Tibial nerve (tissue), 4 donors: Measurements from ENCODE around the gene FUT4. TPM values are rescaled to one million over a fixed set of nuclear protein-coding genes. Genes with fewer than 3 reads are reported as not detected.

Source experiments
- DNase-seq, 2 donors: peaks; one replicate each; pipeline ENCODE4 v3.0.0-alpha.2; 2019; ENCODE audit warnings: low spot score in 2 of 2
- H3K27ac ChIP-seq, 4 donors: fragments of 200-600 bp; sonication (generic) in 3 of 4; one replicate each; pipeline ENCODE4 v1.5.1; 2017 to 2019; ENCODE audit warnings: mild to moderate bottlenecking in 1 of 4
- H3K27me3 ChIP-seq, 2 donors: fragments of 200-600 bp; sonication (generic) in 1 of 2; one replicate each; pipeline versions ENCODE4 v1.5.1 to v1.6.0; 2017 to 2019
- H3K36me3 ChIP-seq, 3 donors: fragments of 200-600 bp; sonication (generic); one replicate each; pipeline ENCODE4 v1.5.1; 2018 to 2019
- H3K4me1 ChIP-seq, 4 donors: fragments of 200-600 bp; sonication (generic) in 3 of 4; one replicate each; pipeline ENCODE4 v1.5.1; 2017 to 2019
- H3K4me3 ChIP-seq, 4 donors: fragments of 200-600 bp; sonication (generic) in 3 of 4; one replicate each; pipeline ENCODE4 v1.5.1; 2017 to 2019; ENCODE audit warnings: mild to moderate bottlenecking in 1 of 4, moderate library complexity in 1 of 4
- H3K9me3 ChIP-seq, 4 donors: fragments of 200-600 bp; sonication (generic) in 3 of 4; one replicate each; pipeline ENCODE4 v1.5.1; 2017 to 2019
- CTCF ChIP-seq, 5 experiments: fragments of 200-600 bp in 3 of 5; fragments of 450-650 bp in 2 of 5; sonication (generic) in 3 of 5; IDR thresholded peaks; one replicate each; pipeline ENCODE4 v1.5.1; 2016 to 2019; ENCODE audit warnings: antibody characterized with exemption in 5 of 5, mild to moderate bottlenecking in 3 of 5, moderate library complexity in 2 of 5
- EP300 ChIP-seq, 2 donors: sonication (generic); formaldehyde crosslinking; IDR thresholded peaks; one replicate each; pipeline ENCODE4 v1.6.1; 2017; ENCODE audit warnings: antibody characterized with exemption in 2 of 2, mild to moderate bottlenecking in 1 of 2
- POLR2A ChIP-seq, 2 donors: fragments of 450-650 bp; IDR thresholded peaks; one replicate each; pipeline ENCODE4 v1.6.1; 2017; ENCODE audit warnings: antibody characterized with exemption in 2 of 2, mild to moderate bottlenecking in 2 of 2, moderate library complexity in 2 of 2
- WGBS, 2 donors: methylation state at CpG; one replicate each; pipeline ENCODE4 v1.1.5; 2018; 5-methylcytosine and 5-hydroxymethylcytosine counted together
- total RNA-seq, 4 donors: library from RNA; depleted of rRNA; stranded (reverse); fragments of >200 nt; gene quantifications; one replicate each; pipeline ENCODE4 v1.1.0, GENCODE V29; 2016

FUT4 gene
- total RNA-seq, 4 donors from 2014 or later, result 5.4 to 11.0 (median 7.7) TPM

GRCh38 chr11:94584978-94585377 lies 41.3 kb downstream of the FUT4 start:
- WGBS, 2 donors, result 95 to 96% methylated on average over 5 of the region's 5 CpGs
- no peak for DNase-seq
- TF ChIP-seq CTCF (IDR thresholded peaks at IDR 0.05) (no peak), EP300 (IDR thresholded peaks at IDR 0.05) (no peak), POLR2A (IDR thresholded peaks at IDR 0.05) (no peak)

GRCh38 chr11:94585399-94585798 lies 41.7 kb downstream of the FUT4 start:
- H3K4me3 ChIP-seq, result no peak overlapping the region
- 92 to 95% methylated on average over 3 of the region's 3 CpGs for WGBS, 2 donors
- peaks cover 0 to 28% (median 0%) of the 10 kb centered on the region in 3 donors for H3K36me3 ChIP-seq
- TF ChIP-seq CTCF (IDR thresholded peaks at IDR 0.05) (no peak), EP300 (IDR thresholded peaks at IDR 0.05) (no peak), POLR2A (IDR thresholded peaks at IDR 0.05) (no peak)
- no peaks in the 10 kb centered on the region for H3K9me3 ChIP-seq
- DNase-seq, result no peak
- H3K27me3 ChIP-seq, result no peaks in the 10 kb centered on the region
- no peak overlapping the region for H3K27ac ChIP-seq
- H3K4me1 ChIP-seq, result peaks cover 0 to 4% (median 0%) of the 10 kb centered on the region in 4 donors

More at GRCh38 chr11:94584978-94585377, 41.3 kb downstream of the FUT4 start:
- H3K27me3 ChIP-seq, result no peaks in the 10 kb centered on the region
- peaks cover 0 to 4% (median 0%) of the 10 kb centered on the region in 4 donors for H3K4me1 ChIP-seq
- no peaks in the 10 kb centered on the region for H3K9me3 ChIP-seq
- no peak overlapping the region for H3K4me3 ChIP-seq
- H3K27ac ChIP-seq, result no peak overlapping the region
- peaks cover 0 to 25% (median 0%) of the 10 kb centered on the region in 3 donors for H3K36me3 ChIP-seq

GRCh38 chr11:94586546-94586945 lies 42.8 kb downstream of the FUT4 start:
- no peak overlapping the region for H3K27ac ChIP-seq
- WGBS, 2 donors, result 53 to 70% methylated on average over 5 of the region's 5 CpGs

GRCh38 chr11:94586978-94587377 lies 43.3 kb downstream of the FUT4 start:
- Histone ChIP-seq H3K4me1 (peaks cover 0 to 4% (median 0%) of the 10 kb centered on the region in 4 donors), H3K4me3 (no peak overlapping the region), H3K9me3 (no peaks in the 10 kb centered on the region), H3K27ac (no peak overlapping the region), H3K27me3 (no peaks in the 10 kb centered on the region), H3K36me3 (peaks cover 0 to 43% (median 0%) of the 10 kb centered on the region in 3 donors)
- WGBS, 2 donors, result 52 to 58% methylated on average over 5 of the region's 5 CpGs
- TF ChIP-seq POLR2A (IDR thresholded peaks at IDR 0.05) (no peak), CTCF (IDR thresholded peaks at IDR 0.05) (no peak), EP300 (IDR thresholded peaks at IDR 0.05) (no peak)
- no peak for DNase-seq

More at GRCh38 chr11:94586546-94586945, 42.8 kb downstream of the FUT4 start:
- Histone ChIP-seq H3K36me3 (peaks cover 0 to 39% (median 0%) of the 10 kb centered on the region in 3 donors), H3K9me3 (no peaks in the 10 kb centered on the region), H3K4me1 (peaks cover 0 to 4% (median 0%) of the 10 kb centered on the region in 4 donors), H3K27me3 (no peaks in the 10 kb centered on the region), H3K4me3 (no peak overlapping the region)
- DNase-seq, result no peak
- TF ChIP-seq EP300 (IDR thresholded peaks at IDR 0.05) (no peak), CTCF (IDR thresholded peaks at IDR 0.05) (no peak), POLR2A (IDR thresholded peaks at IDR 0.05) (no peak)

GRCh38 chr11:94588366-94588942 lies 44.7 kb downstream of the FUT4 start:
- WGBS, 2 donors, result 45 to 61% methylated on average over 2 of the region's 2 CpGs
- Histone ChIP-seq H3K36me3 (peaks cover 0 to 46% (median 0%) of the 10 kb centered on the region in 3 donors), H3K27ac (no peak overlapping the region), H3K4me3 (no peak overlapping the region), H3K4me1 (peaks cover 0 to 4% (median 0%) of the 10 kb centered on the region in 4 donors), H3K27me3 (no peaks in the 10 kb centered on the region), H3K9me3 (no peaks in the 10 kb centered on the region)
- DNase-seq, result no peak
- TF ChIP-seq CTCF (IDR thresholded peaks at IDR 0.05) (no peak), EP300 (IDR thresholded peaks at IDR 0.05) (no peak), POLR2A (IDR thresholded peaks at IDR 0.05) (no peak)
